OCI-LY7 (cell line): ENCODE results near the gene TMEM208.

Experiments
- EZH2phosphoT487 ChIP-seq: fragments of 200-600 bp; sonication (generic); IDR thresholded peaks from 2 replicates; pipeline ENCODE4 v1.6.1; 2018; ENCODE audit warnings: low read depth, borderline replicate concordance, mild to moderate bottlenecking, mixed run types, antibody characterized with exemption, low read length, moderate library complexity, mixed read lengths
- TF ChIP-seq, protein P1 (sequence below): fragments of 200-600 bp; sonication (generic); conservative IDR thresholded peaks from 2 replicates; pipeline ENCODE4 v1.5.1; 2014; ENCODE audit warnings: mild to moderate bottlenecking, antibody characterized with exemption, low read length, moderate library complexity, mixed read lengths

GRCh38 chr16:67199808-67200198 is 27.1 kb upstream of the TMEM208 start:
- TF ChIP-seq, protein P1, sequence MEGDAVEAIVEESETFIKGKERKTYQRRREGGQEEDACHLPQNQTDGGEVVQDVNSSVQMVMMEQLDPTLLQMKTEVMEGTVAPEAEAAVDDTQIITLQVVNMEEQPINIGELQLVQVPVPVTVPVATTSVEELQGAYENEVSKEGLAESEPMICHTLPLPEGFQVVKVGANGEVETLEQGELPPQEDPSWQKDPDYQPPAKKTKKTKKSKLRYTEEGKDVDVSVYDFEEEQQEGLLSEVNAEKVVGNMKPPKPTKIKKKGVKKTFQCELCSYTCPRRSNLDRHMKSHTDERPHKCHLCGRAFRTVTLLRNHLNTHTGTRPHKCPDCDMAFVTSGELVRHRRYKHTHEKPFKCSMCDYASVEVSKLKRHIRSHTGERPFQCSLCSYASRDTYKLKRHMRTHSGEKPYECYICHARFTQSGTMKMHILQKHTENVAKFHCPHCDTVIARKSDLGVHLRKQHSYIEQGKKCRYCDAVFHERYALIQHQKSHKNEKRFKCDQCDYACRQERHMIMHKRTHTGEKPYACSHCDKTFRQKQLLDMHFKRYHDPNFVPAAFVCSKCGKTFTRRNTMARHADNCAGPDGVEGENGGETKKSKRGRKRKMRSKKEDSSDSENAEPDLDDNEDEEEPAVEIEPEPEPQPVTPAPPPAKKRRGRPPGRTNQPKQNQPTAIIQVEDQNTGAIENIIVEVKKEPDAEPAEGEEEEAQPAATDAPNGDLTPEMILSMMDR = no peak; the same call in 1 of the 2 replicates
- no peak for TF ChIP-seq EZH2phosphoT487
